HL-60/S4 treated with phorbol 12-myristate 13-acetate at 8.2 ng/mL for 4 days and 3 days (cell line): ENCODE data around the gene PRDM8.
"Not testable (repeated sequence)": the region's sequence is repeated elsewhere in the genome, so short reads cannot be mapped to it uniquely, and the experiment has no call there.

Source experiments
- in situ Hi-C: fragments of 300-500 bp; cut with MboI; formaldehyde crosslinking; loops from 2 replicates; pipeline ENCODE4 v1.15.0; 2022; ENCODE audit warnings: low sequenced_read_pairs

Gene PRDM8

GRCh38 chr4:80196922-80197573, at the start of gene PRDM8:
PRDM8 (plus strand) TSS chr4:80197503; CDS start chr4:80200081, 2,578 bp downstream.
- in situ Hi-C loops = no loop called here

- in situ Hi-C loops = no loop called here
These were observed 46.7 kb upstream of the PRDM8 start for GRCh38 chr4:80150387-80151180.

GRCh38 chr4:80151981-80152380, 45.3 kb upstream of the PRDM8 start:
- in situ Hi-C loops = no loop called here

GRCh38 chr4:80153874-80154544, 43.3 kb upstream of the PRDM8 start:
- in situ Hi-C loops = no loop called here

- in situ Hi-C loops = no loop called here
These were observed 42.8 kb upstream of the PRDM8 start for GRCh38 chr4:80154545-80154933.

- in situ Hi-C loops = no loop called here
These were observed 41.9 kb upstream of the PRDM8 start for GRCh38 chr4:80155316-80155982.

GRCh38 chr4:80156410-80156809, 40.9 kb upstream of the PRDM8 start:
- in situ Hi-C loops = no loop called here

GRCh38 chr4:80161413-80162058, 35.8 kb upstream of the PRDM8 start:
- in situ Hi-C loops = no loop called here

- in situ Hi-C loops = no loop called here
These were observed 34.9 kb upstream of the PRDM8 start for GRCh38 chr4:80162418-80162817.

GRCh38 chr4:80165855-80166254, 31.4 kb upstream of the PRDM8 start:
- in situ Hi-C loops = no loop called here

GRCh38 chr4:80171251-80171650, 26.1 kb upstream of the PRDM8 start:
- in situ Hi-C loops = no loop called here

- in situ Hi-C loops = no loop called here
These were observed 25.6 kb upstream of the PRDM8 start for GRCh38 chr4:80171656-80172055.

GRCh38 chr4:80172203-80172602, 25.1 kb upstream of the PRDM8 start:
- in situ Hi-C loops = no loop called here

GRCh38 chr4:80173401-80173800, 23.9 kb upstream of the PRDM8 start:
- in situ Hi-C loops = no loop called here

- in situ Hi-C loops = no loop called here
These were observed 23.5 kb upstream of the PRDM8 start for GRCh38 chr4:80173841-80174240.

GRCh38 chr4:80177793-80178192, 19.5 kb upstream of the PRDM8 start:
- in situ Hi-C loops = not testable (repeated sequence)

GRCh38 chr4:80178964-80179363, 18.3 kb upstream of the PRDM8 start:
- in situ Hi-C loops = no loop called here

GRCh38 chr4:80179637-80180161, 17.6 kb upstream of the PRDM8 start:
- in situ Hi-C loops = no loop called here

- in situ Hi-C loops = no loop called here
These were observed 16.6 kb upstream of the PRDM8 start for GRCh38 chr4:80180743-80181142.

GRCh38 chr4:80182237-80182866, 15.0 kb upstream of the PRDM8 start:
- in situ Hi-C loops = no loop called here
